Measurements from ENCODE around the gene NUCKS1. TPM values are rescaled to one million over a fixed set of nuclear protein-coding genes. Genes with fewer than 3 reads are reported as not detected.

Gene NUCKS1
- polyA plus RNA-seq, 1 donor from 2014 or later, result 134 TPM

DNA sequence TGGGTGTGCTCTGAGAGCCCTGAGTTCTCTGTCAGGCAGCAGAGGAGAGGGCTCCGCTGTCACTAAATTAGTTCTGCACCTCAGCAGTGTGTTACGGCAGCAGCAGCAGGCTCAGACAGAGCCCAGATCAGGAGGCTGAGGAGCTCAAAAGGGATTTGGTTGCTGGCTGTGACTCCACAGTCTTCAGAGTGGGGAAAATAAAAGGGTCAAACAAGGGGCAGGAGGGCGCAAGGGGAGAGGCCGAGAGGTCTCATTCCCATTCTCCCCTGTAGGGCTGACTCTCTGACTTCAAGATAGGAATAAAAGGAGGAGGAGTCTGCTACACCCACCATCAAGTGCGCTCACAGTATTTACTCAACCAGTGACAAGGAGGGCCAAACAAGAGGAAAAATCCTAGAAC is 60.5 kb downstream of the NUCKS1 start:
- no peaks in the 10 kb centered on the region for H3F3A ChIP-seq (ENCODE audit: insufficient read depth, low read length, poor library complexity, severe bottlenecking)
- H4K20me1 ChIP-seq (ENCODE audit: insufficient read depth), result no peaks in the 10 kb centered on the region
- no peak overlapping the region for H3K9ac ChIP-seq (ENCODE audit: low read length)
- H3K9me2 ChIP-seq (ENCODE audit: insufficient read depth, low read length), result no peaks in the 10 kb centered on the region
- no peaks in the 10 kb centered on the region for H3K9me3 ChIP-seq (ENCODE audit: low read length)
- no peaks in the 10 kb centered on the region for H3K27me3 ChIP-seq (ENCODE audit: insufficient read depth, low read depth, low read length)
- H3K27ac ChIP-seq (ENCODE audit: low read length), result no peak overlapping the region
- H2AFZ ChIP-seq (ENCODE audit: low read depth, low read length), result no peak overlapping the region
- H3K4me3 ChIP-seq (ENCODE audit: low read length), result no peak overlapping the region
- H3K36me3 ChIP-seq (ENCODE audit: insufficient read depth, low read length), result no peaks in the 10 kb centered on the region
- H3K4me2 ChIP-seq (ENCODE audit: low read length), result no peak overlapping the region
- H3K79me2 ChIP-seq (replicated peaks; ENCODE audit: insufficient read depth, low read length), result no peaks in the 10 kb centered on the region
- TF ChIP-seq RAD21 (conservative IDR thresholded peaks at IDR 0.05) (no peak), CTCF (IDR thresholded peaks at IDR 0.05; ENCODE audit: poor library complexity, severe bottlenecking) (no peak), REST (IDR thresholded peaks at IDR 0.05; ENCODE audit: borderline replicate concordance) (no peak), EP300 (conservative IDR thresholded peaks at IDR 0.05; ENCODE audit: poor library complexity, severe bottlenecking) (no peak), SMC3 (conservative IDR thresholded peaks at IDR 0.05; ENCODE audit: poor library complexity) (no peak), POLR2AphosphoS5 (IDR thresholded peaks at IDR 0.05) (no peak), EZH2 (IDR thresholded peaks at IDR 0.05; ENCODE audit: borderline replicate concordance, insufficient read depth, low read length, poor library complexity, severe bottlenecking) (no peak)

- Histone ChIP-seq H3K4me3 (ENCODE audit: low read length) (no peak overlapping the region), H3K36me3 (ENCODE audit: insufficient read depth, low read length) (no peaks in the 10 kb centered on the region), H3K4me2 (ENCODE audit: low read length) (no peak overlapping the region), H3F3A (ENCODE audit: insufficient read depth, low read length, poor library complexity, severe bottlenecking) (no peaks in the 10 kb centered on the region), H3K27me3 (ENCODE audit: insufficient read depth, low read depth, low read length) (no peaks in the 10 kb centered on the region), H2AFZ (ENCODE audit: low read depth, low read length) (no peak overlapping the region), H3K27ac (ENCODE audit: low read length) (no peak overlapping the region), H3K9ac (ENCODE audit: low read length) (no peak overlapping the region), H4K20me1 (ENCODE audit: insufficient read depth) (no peaks in the 10 kb centered on the region), H3K79me2 (replicated peaks; ENCODE audit: insufficient read depth, low read length) (no peaks in the 10 kb centered on the region), H3K9me2 (ENCODE audit: insufficient read depth, low read length) (no peaks in the 10 kb centered on the region), H3K9me3 (ENCODE audit: low read length) (no peaks in the 10 kb centered on the region)
- no peak for TF ChIP-seq MXI1 (conservative IDR thresholded peaks at IDR 0.05; ENCODE audit: poor library complexity, severe bottlenecking)
- no peak for TF ChIP-seq RAD21 (conservative IDR thresholded peaks at IDR 0.05)
- TF ChIP-seq SMC3 (conservative IDR thresholded peaks at IDR 0.05; ENCODE audit: poor library complexity), result no peak
- no peak for TF ChIP-seq POLR2AphosphoS5 (IDR thresholded peaks at IDR 0.05)
- no peak for TF ChIP-seq EP300 (conservative IDR thresholded peaks at IDR 0.05; ENCODE audit: poor library complexity, severe bottlenecking)
- no peak for TF ChIP-seq REST (IDR thresholded peaks at IDR 0.05; ENCODE audit: borderline replicate concordance)
- no peak for TF ChIP-seq TAF1 (IDR thresholded peaks at IDR 0.05; ENCODE audit: low read depth)
- no peak for TF ChIP-seq EZH2 (IDR thresholded peaks at IDR 0.05; ENCODE audit: borderline replicate concordance, insufficient read depth, low read length, poor library complexity, severe bottlenecking)
- TF ChIP-seq CTCF (IDR thresholded peaks at IDR 0.05; ENCODE audit: poor library complexity, severe bottlenecking), result no peak
Observed at GRCh38 chr1:205688171-205689080, 61.6 kb downstream of the NUCKS1 start.

Data from neural cell (in vitro differentiated cells).